HFF-Myc (cell line): ENCODE measurements around the gene STXBP1.

Experiments used
- DNase-seq: peaks from one replicate; pipeline ENCODE4 v3.0.0-alpha.2; 2011; ENCODE audit warnings: low read depth; ENCODE audit errors: extremely low read depth
- H3K4me3 ChIP-seq: replicated peaks from 2 replicates; pipeline ENCODE4 v1.5.1; 2011; ENCODE audit warnings: low read depth, mild to moderate bottlenecking, control low read depth, low read length
- TF ChIP-seq, protein P1 (sequence below): IDR thresholded peaks from 2 replicates; pipeline ENCODE4 v1.5.1; 2012; ENCODE audit warnings: mild to moderate bottlenecking, low read depth, low read length, control low read depth; ENCODE audit errors: missing control alignments

Gene STXBP1

DNA sequence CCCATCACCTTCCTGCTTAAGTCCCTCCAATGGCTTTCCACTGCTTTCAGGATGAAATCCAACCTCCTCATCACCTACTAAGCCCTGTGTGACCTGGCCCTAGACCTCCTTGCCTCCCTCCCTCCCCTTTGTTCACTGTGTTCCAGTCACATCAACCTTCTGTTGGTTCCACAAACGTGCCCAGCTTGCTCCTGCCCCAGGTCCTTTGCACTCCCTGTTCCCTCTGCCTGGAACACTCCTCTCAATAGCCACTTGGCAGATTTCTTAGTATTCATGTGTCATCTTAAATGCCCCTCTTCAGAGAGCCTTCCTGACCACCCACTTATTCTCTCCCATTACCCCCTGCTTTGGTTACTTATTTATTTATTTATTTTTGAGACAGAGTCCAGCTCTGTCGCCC lies 24.1 kb upstream of the STXBP1 start:
- TF ChIP-seq, protein P1, sequence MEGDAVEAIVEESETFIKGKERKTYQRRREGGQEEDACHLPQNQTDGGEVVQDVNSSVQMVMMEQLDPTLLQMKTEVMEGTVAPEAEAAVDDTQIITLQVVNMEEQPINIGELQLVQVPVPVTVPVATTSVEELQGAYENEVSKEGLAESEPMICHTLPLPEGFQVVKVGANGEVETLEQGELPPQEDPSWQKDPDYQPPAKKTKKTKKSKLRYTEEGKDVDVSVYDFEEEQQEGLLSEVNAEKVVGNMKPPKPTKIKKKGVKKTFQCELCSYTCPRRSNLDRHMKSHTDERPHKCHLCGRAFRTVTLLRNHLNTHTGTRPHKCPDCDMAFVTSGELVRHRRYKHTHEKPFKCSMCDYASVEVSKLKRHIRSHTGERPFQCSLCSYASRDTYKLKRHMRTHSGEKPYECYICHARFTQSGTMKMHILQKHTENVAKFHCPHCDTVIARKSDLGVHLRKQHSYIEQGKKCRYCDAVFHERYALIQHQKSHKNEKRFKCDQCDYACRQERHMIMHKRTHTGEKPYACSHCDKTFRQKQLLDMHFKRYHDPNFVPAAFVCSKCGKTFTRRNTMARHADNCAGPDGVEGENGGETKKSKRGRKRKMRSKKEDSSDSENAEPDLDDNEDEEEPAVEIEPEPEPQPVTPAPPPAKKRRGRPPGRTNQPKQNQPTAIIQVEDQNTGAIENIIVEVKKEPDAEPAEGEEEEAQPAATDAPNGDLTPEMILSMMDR, result no peak
- no peak for DNase-seq
- no peak overlapping the region for H3K4me3 ChIP-seq

DNA sequence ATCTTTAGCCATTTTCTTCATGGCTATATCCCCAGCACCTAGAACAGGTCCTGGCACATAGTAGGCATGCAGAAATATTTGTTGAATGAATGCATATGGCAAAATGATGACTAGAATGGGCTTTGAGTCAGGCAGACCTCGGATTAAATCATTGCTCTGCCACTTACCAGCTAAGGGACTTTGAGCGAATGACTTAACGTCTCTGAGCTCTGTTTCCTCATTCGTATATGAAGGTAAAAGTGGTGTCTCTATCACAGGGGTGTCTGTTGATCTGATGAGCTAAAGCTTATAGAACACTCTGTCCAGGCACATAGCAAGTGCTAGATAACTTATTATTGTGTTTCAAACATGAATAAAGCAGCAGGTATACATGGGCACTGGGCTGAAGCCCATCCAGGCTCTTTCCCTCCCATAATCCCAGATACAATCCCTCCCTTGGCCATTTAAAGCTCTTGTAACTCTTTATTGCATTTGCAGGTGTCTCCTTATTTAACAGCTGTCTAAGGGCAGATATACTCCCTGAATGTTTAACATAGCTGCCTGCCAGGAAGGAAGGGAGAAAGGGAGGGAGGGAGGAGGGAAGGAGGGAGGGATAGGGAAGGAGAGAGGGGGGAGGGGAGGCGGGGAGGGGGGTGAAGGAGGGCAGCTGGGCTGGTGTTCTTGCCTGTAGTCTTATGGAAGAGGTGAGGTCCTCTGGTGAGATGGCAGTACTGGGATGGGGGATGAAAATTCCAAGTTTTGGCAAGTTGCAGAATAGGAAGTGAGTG lies 23.2 kb upstream of the STXBP1 start:
- DNase-seq, result no peak
- TF ChIP-seq, protein P1, result no peak
- H3K4me3 ChIP-seq, result no peak overlapping the region

DNA sequence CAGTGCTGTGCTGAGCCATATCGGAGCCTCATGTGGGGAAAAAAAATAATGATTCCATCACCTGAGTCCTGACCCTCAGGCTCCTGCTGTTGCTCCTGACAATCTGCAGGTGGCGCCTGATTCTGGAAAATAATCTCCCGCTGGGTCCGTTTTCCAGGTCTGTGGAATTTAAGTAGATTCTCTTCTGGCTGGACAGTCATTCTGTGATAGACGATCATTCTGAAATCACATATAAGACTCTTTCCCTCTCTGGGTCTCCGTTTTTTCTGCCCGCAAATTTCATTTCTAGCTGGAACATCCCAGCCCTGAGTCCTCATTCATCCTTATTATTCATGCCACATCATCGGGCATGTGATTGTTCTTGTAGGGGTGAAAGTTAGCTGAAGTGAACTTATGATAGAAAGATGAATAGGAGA lies 22.1 kb upstream of the STXBP1 start:
- TF ChIP-seq, protein P1, result peak; percentile 89
- no peak overlapping the region for H3K4me3 ChIP-seq
- DNase-seq, result no peak

DNA sequence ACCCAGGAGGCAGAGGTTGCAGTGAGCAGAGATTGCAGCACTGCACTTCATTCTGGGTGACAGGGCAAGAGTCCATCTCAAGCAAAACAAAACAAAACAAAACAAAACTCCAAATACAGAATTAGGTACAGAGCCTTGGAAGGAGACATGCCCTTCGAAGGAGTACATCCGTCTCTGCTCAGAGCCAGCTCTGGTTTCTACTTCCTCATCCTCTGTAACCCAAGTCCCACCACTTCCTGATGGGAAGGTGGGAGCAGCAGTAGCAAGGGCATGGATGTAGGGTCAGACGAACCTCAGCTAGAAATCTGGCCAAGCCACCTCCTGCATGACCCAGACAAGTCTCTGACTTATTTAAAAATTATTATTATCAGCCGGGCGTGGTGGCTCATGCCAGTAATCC lies 16.5 kb upstream of the STXBP1 start:
- H3K4me3 ChIP-seq, result no peak overlapping the region
- TF ChIP-seq, protein P1, result no peak
- no peak for DNase-seq

DNA sequence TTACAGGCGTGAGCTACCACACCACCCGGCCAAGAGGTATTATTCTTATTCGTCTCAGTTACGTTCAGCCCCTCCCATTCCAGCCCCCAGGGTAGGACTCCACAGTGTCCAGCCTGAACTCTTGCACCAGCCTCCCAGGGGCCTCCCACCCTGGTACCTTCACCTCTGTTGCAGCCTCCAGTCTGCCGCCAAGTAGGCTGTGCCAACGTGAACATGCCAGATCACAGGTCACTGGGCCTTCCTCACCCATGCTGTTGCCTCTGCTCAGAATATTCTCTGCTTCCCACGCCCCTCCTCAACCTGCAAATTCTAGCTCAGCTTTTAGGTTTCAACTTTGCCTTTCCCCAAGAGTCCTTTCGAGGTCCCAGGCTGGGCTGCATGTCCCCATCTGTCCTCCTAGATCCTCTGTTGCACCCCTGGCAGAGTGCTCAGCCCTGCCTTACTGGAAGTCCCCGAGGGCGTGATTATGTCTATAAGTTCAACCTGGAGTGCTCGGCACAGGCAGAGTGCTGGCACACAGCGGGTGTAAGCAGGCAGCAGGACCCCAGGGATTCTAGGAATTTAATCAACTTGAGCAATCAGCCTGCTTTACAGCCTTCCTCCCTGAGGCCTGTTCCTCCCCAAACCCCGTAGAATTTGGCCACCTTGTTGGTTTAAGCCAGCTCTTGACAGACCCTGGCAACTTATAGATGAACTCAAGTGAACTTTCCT lies 13.1 kb upstream of the STXBP1 start:
- TF ChIP-seq, protein P1, result no peak
- no peak overlapping the region for H3K4me3 ChIP-seq
- no peak for DNase-seq

DNA sequence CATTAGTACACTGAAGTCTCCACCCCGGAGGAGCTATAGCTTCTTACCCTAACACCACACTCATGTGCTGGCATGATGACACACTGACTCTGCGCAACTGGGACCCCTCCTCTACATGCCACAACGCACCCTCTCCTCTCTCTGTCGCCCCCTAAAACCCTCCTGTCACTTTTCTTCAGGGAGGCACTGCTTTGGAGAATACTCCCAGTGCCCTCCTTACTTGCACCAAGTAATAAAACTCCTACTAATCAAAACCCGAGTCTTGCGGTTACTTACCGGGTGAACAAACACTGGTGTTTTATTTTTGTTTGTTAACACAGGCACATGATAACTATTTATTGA lies 12.6 kb upstream of the STXBP1 start:
- TF ChIP-seq, protein P1, result no peak
- no peak for DNase-seq
- no peak overlapping the region for H3K4me3 ChIP-seq
